NCI-H748 treated with DMSO at 0.1 percent for 48 hours (cell line): ENCODE data around the gene NECAB3.

Experiments used
- DNase-seq: peaks from one replicate; lab custom pipeline; 2025; lab: John Stamatoyannopoulos, UW

Gene NECAB3

DNA sequence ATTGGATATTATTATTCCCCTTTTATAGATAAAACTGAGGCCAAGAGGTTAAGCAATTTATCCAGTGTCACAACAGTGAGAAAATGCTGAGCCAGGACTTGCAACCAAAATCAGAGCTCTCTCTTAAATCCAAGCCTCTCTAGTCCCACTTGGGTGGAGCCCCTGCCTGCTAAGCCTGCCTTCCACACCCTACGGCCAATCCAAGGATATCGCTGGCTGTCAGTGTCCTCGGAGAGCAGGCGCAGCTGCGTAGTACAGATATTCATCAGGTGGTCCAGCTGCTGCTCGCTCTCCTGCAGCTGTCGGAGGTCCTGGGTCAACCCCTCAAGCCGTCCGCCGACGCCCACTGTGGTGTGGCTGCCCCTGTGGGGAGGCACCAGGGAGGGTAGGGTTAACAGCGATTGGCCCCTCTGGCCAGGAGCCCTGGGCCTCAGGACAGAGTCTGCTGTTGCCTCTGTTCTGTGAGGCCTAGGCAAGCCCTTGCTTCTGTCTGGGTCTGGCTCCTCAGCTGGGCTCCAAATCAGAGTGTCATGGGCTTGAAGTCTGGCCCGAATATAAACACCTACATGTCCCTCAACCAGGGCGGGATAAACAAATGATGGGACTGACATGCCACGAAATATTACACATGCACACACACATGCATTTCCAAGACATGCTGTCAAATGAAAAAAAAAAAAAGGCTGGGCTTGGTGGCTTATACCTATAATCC, 3.9 kb upstream of the NECAB3 start:
- DNase-seq, result no peak

DNA sequence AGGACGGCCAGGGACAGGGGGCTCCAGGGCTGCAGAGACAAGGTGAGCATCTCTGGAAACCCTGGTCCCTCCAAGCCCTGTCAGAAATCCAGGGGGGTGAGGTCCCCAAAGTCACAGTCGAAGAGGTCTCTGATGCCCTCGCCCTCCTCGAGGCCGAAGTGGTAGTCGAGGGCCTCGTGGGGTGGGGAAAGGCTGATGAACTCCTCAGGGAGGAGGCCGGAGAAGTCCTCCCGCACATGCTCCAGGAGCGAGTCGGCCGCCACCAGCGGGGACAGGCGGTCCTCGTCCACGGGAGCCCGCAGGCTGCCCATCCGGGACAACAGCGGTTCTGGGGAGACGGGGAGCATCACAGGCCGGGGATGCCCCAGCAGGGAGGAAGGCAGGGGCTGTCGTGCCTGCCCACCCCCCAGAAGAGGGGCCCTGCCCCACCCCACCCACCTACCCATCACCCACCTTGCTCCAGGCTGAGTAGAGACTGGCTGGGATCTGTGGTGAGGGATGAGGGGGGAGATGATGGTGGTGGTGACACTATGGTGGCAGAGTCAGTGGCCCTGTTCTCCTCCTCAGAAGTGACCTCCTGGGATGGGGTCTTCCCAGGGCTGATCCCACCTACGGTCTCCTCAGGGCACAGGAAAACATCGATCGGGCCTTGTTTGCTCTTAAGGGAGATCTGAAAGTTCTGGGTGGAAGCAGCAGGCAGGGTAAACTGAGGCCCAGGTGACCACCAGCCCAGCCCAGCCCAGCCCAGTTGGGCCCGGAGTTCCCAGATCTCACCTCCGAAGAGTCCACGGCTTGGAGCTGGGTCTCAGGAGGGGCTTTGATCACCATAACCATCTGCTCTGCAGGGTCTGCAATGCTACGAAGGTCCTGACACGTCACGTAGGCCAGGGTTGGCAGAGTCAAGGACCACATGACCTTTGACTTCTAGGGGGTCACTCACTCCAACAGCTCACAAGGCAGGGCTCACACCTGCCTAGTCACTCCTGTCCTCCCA, 2.7 kb upstream of the NECAB3 start:
- DNase-seq, result no peak

DNA sequence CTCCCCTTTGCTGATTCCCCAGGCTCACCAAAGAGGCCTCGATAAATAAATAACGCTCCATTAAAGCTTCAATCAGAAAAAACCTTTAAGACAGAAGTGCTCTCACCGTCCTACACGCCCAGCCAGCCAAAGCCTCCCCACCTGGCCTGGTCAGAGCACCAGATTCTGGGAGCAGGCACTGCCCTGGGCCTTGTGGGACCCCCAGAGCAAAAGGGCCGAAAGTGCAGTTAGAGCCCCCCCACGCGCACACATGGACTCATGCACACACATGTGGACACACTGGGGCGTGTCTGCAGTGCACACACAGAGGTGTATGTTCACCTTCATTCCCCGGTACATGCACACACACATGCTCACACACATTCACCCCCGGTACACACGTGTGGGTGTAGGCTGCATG, 1.9 kb upstream of the NECAB3 start:
- no peak for DNase-seq

DNA sequence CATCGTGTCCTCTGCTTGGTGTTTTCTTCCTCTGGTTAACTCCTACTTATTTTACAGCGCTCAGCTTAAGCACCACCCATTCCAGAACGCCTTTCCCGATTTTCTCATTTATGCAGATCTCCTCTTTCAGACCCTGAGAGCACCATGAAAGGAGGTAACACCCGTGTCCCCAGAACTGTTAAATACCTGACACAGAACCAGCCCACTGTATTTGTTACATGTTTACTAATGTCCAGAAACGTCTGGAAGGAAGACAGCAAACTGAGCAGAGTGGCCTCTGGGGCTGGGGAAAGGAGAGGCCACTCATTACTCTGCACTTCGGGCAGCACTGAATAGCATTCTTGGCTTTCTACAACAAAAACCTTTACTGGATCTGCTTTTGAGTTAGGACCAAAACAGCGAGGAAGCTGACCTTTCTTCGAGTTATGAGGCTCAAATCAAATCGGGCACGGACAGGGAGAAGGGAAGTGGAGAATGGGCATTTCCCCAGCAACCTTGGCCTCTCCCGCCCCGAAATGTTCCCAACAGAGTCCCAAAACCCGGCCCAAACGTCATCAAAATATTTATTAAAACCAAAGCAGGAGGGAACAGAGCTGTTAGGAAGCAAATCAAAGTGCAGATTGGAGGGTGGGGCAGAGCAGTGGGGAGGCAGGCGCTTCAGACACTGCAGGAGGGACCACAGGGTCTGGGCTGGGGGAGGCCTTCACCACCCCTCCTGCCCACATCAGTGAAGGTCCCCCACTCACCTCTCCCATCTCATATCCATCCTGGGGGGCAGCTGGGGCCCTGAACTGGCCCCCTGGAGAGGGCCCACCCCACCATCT, 1.1 kb upstream of the NECAB3 start:
- DNase-seq, result no peak

DNA sequence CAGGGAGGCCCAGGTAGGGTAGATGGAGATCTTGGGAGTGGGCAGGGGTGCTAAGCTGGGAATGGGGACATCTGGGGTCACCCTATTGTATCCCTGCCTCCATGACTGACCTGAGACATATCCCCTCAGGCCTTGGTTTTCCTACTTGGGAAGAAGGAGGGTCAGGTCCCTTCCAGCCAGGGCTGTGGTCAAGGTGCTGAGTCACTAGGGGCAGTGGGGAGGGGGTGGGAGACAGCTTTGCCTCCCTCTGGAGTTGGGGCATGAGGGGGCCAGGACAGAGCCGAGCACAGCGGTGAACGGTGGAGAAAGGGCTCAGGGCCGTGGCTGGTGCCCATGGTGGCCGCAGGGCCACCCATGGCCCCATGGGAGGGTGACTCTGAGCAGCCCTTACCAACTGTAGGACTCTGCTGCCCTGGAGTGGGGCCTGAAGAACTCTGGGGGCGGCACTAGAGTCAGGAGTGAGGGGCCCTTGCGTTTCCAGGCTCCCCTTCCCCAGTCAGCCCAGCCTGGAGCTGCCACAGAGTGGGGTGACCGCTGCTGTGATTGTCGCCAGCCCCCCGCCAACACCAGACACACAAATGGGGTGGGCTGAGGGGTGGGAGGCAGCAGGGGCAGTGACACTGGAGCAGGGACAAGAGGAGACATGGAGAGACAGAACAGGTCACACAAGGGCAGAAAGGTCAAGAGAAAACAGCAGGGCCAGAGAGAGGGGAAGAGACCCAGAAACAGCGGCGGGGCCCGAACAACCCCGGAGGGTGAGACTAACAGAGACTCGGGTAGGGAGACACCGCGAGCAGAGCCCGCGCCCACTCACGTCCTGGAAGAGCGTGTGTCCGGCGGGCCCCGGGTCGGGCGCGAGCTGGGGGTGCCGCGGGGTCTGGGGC, 576 bp downstream of the NECAB3 start:
- no peak for DNase-seq

DNA sequence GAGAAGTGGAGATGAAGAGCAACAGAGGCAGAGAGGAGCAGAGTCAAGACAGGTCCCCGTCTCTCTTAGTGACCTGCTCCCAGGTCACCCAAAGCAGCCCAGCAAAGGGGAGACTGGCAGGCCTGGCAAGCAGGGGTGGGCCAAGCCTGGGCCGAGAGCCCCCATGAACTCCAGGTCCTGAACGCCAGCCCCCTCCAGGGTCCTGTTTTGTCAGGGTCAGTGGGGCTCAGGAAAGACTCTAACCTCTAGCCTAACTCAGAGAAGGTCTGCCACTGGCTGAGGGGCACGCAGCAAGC, 1.2 kb downstream of the NECAB3 start:
- no peak for DNase-seq

DNA sequence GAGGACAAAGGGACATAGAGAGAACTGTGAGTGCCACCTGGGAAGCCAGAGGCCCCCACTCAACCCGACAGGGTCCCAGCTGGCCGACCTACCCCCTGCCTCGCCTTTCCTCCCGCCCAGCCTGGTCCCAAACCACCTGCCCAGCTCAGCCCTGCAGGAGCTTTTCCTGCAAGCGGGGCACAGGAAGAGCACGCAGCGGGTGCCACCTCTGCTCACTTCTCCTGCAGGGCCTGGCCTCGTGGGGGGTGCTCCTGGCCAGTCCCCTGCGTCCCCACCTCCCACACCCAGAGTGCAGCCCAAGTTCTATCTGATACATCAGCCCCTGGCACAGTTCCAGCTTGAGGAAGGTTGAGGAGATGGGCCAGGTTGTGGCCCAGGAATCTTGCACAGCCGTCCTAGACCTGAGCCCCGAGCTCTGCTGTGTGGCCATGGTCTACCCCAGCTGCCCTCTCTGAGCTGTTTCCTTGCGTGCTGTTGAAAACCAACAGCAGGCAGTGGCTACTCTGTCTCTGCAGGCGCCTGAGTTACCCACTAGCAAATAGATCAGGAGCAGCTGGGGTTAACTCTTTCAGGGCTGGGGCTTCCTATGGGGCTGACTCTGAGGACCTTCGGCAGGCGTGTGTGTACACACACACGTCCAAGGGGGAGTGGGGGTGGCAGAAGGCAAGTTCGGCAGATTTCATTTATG, 1.7 kb downstream of the NECAB3 start:
- no peak for DNase-seq

DNA sequence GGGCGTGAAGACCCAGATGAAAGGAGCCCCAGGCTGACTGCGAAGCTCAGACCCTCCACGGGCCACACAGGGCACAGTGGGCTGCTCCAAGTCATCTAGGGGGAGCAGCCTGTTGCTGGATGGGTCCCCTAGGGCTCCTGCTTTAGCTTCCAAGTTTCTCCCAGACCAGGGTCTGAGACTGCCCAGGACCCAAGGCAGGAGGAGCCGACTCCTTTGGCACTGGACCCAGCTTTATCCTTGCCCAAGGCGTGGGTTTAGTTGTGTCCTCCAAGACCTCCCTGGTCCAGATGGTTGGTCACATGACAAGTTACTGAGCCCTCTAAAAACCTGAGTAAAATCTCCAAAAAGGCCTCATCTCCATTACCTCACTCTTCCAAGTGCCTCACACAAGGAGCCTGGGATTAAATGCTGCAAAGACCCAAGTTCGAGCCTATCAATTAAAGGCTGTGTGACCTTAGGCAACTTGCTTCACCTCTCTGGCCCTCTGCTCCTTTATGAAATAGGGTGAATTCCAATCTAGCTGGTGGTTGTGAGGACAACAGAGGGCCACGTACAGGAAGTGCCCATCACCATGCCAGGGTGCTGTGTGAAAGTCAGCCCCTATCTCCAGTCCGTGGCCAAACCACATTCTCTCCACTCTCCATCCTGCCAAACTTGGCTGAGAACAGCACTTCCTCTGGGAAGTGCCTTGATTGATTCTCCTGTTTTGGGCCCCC, 2.5 kb downstream of the NECAB3 start:
- DNase-seq, result no peak

DNA sequence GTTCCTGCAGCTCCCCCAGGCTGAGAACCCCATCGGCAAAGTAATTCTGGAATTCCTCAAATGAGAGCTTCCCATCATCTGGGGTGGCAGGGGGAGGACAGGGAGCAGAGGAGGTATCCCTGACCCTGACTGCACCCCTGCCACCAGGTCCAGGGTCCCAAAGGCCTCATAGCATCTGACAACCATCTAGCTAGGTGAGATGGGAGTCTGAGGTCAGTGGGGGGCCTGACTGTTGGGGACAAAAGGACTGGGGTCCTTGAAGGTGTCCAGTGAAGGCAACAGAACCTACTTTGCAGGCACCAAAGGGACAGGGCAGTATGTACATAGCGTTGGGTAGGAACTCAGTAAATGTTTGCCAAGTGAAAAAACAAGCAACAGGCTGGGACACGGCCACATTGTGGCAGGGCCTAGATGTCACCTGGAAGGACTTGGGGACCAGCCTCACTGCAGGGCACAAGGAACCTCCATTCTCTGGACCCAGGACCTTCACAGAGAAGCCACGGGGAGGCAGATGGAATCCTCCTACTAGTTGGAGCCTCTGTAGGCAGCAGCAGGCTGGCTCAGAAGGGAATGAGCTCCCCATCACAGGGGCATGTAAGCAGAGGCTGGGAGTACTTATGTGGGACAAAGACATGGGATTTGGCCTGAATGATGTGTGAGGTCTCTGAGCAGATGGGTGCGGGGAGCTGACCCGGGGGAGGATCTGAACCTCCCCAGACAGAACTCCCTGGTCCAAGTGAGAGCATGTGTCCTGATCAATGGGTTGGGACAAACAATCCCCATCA, 3.3 kb downstream of the NECAB3 start:
- DNase-seq, result no peak

DNA sequence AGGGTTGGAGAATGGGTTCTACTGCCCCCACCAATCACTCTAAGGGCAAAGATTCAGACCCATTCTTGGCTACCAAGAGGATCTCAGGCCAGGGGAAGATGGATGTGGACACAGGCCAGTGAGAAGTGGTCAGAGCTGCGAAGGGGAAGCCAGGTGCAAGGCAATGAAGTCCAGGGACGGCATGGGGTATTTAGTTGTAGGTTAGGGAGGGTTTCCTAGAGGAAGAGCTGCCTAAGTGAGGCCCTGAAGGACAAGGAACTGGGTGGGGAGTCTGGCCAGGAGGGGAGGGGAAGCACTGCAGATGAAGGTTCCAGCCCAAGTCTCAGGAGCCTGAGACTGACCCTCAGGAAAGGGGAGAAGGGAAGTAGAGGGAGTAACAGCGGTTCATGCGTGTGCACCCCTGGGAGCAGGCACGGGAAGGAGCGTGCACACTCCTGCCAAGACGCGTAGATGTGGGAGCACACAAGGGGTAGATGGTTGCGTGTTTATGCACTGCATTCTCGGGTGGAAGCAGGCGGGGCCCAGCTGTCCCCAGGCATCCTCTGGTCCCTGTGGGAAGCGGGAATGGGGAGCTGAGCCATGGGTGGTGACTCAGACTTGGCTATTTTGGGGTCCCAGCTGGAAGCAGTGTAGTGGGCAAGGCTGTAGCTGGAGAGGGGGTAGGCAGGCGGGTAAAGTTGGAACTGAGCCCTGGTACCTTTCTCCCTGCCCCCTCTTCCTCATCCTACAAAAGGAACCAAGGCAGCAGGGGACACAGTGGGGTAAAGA, 4.2 kb downstream of the NECAB3 start:
- DNase-seq, result no peak

DNA sequence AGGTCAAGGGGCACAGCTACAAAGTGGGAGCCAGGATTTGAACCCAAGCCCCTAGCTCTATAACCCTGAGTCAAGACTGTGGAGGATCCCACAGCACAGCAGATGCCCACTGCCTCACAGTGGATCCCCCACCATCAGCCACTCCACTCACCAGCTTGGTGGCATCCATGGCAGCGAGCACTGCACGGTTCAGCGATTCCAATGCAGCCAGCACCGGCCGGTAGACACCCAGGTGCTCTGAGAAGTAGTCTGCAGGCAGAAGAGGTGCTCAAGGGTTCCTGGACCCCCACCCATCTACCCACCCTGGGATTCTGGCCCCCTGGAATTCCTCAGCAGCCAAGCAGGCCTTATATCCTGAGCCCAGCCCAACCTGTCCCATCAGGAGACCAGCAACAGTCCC, 5.0 kb downstream of the NECAB3 start:
- DNase-seq, result no peak

DNA sequence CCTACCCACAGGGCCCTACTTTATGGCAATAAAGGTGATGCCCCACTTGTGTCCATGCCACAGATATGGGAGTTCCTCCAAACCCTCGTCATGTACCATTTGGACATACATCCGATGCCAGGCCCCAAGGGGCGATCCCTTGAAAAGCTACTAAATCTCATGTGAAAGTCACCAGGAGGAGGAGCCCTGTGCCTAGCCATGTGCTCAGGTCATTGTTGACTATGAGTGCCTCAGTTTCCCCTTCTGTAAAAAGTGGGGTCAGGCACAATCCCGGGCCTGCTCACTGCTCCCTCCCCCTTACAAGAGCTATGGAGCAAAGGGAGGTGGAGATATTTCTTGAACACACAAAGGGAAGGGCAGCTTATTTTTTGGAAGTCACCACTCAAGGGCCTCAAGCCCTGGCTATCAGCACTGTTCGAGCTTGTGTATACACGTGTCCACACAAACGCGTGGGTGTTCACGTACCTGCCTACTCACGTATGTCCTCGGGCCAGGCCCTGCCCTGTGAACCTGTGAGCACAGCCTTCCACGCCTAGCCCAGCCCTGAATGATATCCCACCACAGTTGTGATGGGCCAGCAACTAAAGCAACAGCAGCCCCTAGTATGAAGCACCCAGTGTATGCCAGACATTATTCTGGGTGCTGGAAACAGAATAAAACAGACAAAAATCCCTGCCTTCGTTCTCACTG, 5.6 kb downstream of the NECAB3 start:
- no peak for DNase-seq

DNA sequence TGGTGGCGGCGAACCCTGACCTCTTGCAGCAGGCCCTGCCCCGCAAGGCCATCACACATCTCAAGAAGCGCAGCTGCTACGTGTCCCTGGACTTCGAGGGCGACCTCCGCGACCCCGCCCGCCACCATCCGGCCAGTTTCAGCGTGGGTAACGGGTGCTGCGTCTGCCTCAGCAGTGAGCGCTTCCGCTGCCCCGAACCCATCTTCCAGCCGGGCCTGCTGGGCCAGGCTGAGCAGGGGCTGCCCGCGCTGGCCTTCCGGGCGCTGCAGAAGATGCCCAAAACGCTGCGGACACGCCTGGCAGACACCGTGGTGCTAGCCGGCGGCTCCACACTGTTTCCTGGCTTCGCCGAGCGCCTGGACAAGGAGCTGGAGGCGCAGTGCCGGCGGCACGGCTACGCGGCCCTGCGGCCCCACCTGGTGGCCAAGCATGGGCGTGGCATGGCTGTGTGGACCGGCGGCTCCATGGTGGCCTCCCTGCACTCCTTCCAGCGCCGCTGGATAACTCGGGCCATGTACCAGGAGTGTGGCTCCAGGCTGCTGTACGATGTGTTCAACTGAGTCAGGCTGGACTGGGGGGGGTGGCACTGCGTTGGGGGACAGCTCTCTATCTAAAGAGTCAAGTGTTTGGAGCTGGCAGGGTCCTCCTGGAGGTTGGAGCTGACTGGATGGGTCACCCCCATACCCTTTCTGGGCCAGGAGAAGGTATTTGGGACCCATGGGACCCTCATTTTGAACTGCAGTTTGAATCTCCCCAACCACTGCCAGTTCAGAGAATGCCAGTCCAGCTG, 6.4 kb downstream of the NECAB3 start:
- DNase-seq, result peak; percentile 50

DNA sequence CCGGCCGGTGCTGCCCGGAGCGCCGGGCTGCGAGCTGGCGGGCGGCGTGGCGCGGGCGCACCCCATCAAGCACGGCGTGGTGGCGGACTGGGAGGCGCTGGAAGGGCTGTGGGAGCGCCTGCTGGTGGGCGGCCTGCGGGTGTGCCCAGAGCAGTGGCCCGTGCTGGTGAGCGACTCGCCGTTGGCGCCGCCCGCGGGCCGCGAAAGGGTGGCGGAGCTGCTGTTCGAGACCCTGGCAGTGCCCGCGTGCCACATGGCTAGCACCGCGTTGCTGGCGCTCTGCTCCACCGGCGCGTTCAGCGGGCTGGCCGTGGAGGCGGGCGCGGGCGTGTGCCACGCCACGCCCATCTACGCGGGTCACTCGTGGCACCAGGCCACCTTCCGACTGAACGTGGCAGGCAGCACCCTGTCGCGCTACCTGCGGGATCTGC, 7.0 kb downstream of the NECAB3 start:
- no peak for DNase-seq

DNA sequence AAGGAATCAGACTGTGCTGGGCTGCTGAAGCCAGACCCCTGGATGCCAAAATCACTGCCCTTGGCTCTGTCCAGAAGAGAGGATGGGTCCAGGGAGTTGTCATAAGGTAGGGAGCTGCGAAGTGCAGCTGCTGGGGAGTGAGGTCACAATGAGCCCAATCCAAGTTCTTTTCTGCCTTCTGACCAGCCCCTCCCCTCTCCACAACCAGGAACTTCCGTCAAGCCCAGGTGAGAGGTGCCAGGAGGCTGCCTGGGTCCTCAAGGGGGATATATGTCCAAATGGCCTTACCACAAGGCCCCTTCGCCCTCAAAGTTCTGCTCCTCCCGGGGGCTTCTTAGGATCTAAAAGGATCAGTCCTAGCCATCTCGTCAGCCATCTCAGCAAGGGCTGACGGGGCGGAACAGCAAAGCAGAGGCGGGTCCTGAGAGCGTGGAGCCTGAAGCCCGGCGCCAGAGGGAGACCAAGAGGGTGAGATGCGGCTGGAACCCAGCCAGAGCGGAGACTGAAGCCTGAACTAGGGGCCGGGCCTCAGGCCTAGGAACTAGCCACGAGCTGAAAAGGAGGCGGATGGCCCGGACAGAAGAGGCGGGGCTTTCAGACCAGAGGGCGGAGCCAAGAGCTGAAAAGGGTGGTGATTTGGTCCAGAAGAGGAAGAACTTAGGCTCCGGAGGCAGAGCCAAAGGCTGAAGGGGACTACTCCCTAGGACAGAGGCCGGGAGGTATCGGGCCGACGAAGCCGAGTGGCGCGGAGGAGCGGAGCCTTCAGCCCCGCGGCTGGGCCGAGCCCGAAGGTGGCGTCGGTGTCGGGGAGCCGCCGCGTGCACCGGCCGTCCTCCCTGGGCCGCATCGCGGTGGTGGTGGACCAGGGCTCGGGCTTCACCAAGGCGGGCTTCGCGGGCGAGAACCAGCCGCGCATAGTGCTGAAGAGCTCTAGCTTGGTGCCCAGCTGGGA, 7.7 kb downstream of the NECAB3 start, which contains the start of gene ACTL10:
ACTL10 (plus strand) TSS at position 651 of the 952 bp plus-strand sequence. CDS start 555 bp downstream, outside the sequence.
- peak; percentile 94 for DNase-seq

DNA sequence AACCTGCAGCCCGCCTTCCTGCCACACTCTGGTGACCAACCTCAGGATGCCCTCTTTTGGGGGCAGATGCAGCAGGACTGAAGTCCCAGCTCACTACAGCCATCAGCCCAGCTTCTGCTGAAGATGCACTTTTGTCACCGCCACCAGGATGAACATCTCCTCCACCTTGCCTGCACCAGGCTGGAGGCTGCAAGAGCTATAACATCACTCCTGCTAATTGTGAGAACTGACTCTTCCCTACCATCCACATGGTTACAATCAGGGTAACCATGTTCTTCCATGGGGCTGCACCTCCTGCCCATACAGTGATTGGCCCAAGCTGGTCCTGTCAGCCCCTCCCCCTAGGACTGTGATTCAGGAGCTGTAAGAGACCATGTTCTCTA, 9.5 kb downstream of the NECAB3 start:
- DNase-seq, result no peak
